ENCODE data around the gene NUP188. TPM values are rescaled to one million over a fixed set of nuclear protein-coding genes. Genes with fewer than 3 reads are reported as not detected.
A peak's percentile ranks its signal among the peaks of the same experiment; 100 is the strongest.

NUP188 gene
- total RNA-seq, 1 donor from 2014 or later, result 42.4 TPM

DNA sequence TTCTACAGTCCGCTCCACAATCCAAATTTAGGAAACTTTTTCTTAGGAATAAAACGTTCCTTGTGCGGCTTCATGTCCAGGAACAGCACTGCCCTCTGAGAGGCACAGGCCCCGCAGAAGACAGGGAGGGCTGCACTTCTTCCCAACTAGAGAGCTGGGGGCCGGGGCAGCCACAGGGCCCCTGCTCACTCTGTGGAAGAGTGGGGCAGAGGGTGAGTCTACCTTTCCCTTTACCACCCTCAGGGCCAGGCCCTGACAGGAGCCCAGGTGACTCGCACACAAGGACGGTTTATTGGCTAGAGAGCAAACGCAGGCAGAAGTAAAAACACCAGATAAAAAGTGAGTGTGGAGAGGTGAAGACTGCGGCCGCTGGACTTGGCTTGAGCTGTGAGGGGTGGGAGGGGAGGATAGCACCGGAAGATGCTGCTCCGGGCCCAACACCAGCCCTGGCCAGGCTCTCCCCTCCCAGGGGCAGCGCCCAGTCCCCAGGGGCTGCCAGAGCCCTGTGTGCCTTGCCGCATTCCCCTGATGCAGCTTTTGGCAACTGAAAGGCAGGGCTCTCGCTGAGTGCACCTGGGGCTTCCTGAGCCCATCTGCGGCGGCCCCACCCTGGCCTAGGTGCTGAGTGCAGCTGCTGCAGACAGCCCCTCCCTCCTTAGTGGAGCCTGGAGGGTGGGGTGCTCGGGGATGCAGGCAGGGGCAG, 60.4 kb downstream of the NUP188 start:
- intact Hi-C loops (cut with DNase I), result no loop called here
- DNase-seq (peak; percentile 22), ATAC-seq (no peak)
- TF ChIP-seq, protein P1, sequence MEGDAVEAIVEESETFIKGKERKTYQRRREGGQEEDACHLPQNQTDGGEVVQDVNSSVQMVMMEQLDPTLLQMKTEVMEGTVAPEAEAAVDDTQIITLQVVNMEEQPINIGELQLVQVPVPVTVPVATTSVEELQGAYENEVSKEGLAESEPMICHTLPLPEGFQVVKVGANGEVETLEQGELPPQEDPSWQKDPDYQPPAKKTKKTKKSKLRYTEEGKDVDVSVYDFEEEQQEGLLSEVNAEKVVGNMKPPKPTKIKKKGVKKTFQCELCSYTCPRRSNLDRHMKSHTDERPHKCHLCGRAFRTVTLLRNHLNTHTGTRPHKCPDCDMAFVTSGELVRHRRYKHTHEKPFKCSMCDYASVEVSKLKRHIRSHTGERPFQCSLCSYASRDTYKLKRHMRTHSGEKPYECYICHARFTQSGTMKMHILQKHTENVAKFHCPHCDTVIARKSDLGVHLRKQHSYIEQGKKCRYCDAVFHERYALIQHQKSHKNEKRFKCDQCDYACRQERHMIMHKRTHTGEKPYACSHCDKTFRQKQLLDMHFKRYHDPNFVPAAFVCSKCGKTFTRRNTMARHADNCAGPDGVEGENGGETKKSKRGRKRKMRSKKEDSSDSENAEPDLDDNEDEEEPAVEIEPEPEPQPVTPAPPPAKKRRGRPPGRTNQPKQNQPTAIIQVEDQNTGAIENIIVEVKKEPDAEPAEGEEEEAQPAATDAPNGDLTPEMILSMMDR (IDR thresholded peaks at IDR 0.05), result no peak
- H3K9me3 ChIP-seq, result no peaks in the 10 kb centered on the region
- H3K27me3 ChIP-seq (ENCODE audit: low read depth), result no peaks in the 10 kb centered on the region
- no peak overlapping the region for H3K4me3 ChIP-seq
- peaks cover 95% of the 10 kb centered on the region for H3K36me3 ChIP-seq
- peaks cover 8% of the 10 kb centered on the region for H3K4me1 ChIP-seq
- no peak overlapping the region for H3K27ac ChIP-seq

- no peak overlapping the region for H3K4me3 ChIP-seq
- intact Hi-C loops (cut with DNase I), result no loop called here
- H3K27me3 ChIP-seq (ENCODE audit: low read depth), result no peaks in the 10 kb centered on the region
- ATAC-seq, result no peak
- peak; percentile 35 for DNase-seq
- no peaks in the 10 kb centered on the region for H3K9me3 ChIP-seq
- H3K4me1 ChIP-seq, result peaks cover 8% of the 10 kb centered on the region
- H3K27ac ChIP-seq, result no peak overlapping the region
- peaks cover 95% of the 10 kb centered on the region for H3K36me3 ChIP-seq
- TF ChIP-seq, protein P1 (IDR thresholded peaks at IDR 0.05), result no peak
Measured at GRCh38 chr9:129008469-129008965, 61.0 kb downstream of the NUP188 start.

GRCh38 chr9:129008986-129009583, 61.6 kb downstream of the NUP188 start:
- no peaks in the 10 kb centered on the region for H3K27me3 ChIP-seq (ENCODE audit: low read depth)
- intact Hi-C loops (cut with DNase I), result no loop called here
- peaks cover 8% of the 10 kb centered on the region for H3K4me1 ChIP-seq
- peak; percentile 38 for DNase-seq
- no peaks in the 10 kb centered on the region for H3K9me3 ChIP-seq
- no peak for ATAC-seq
- TF ChIP-seq, protein P1 (IDR thresholded peaks at IDR 0.05), result no peak
- no peak overlapping the region for H3K4me3 ChIP-seq
- H3K36me3 ChIP-seq, result peaks cover 96% of the 10 kb centered on the region
- H3K27ac ChIP-seq, result no peak overlapping the region

DNA sequence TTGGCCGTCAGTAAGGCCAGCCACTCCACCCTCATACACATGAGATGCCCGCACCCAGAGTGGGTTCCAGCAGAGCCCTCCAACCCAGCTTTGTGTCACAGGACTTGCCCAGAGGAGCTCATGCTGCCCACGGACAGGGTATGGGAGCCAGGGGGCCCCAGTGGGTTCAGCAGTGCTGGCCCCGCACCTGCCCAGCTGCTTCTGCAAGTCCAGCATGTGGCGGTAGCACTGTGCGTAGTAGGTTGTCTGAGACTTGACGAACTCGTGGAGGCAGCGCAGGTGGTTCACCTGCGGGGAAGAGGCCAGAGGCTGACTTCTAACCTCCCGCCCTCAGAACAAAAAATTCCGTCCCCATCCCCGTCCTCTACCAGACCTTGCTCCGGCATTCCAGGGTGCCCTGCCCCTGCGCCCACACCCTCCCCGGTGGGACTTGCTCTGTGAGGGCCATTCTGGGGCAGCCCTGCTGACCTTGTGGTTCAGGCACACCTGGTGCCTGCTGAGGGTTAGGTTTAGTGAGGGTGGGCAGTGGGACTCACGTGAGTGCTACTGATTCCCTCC, 62.2 kb downstream of the NUP188 start:
- no peaks in the 10 kb centered on the region for H3K27me3 ChIP-seq (ENCODE audit: low read depth)
- no peak overlapping the region for H3K4me3 ChIP-seq
- H3K9me3 ChIP-seq, result no peaks in the 10 kb centered on the region
- intact Hi-C loops (cut with DNase I), result no loop called here
- DNase-seq (peak; percentile 41), ATAC-seq (no peak)
- H3K27ac ChIP-seq, result no peak overlapping the region
- TF ChIP-seq, protein P1 (IDR thresholded peaks at IDR 0.05), result no peak
- peaks cover 8% of the 10 kb centered on the region for H3K4me1 ChIP-seq
- peaks cover 96% of the 10 kb centered on the region for H3K36me3 ChIP-seq

DNA sequence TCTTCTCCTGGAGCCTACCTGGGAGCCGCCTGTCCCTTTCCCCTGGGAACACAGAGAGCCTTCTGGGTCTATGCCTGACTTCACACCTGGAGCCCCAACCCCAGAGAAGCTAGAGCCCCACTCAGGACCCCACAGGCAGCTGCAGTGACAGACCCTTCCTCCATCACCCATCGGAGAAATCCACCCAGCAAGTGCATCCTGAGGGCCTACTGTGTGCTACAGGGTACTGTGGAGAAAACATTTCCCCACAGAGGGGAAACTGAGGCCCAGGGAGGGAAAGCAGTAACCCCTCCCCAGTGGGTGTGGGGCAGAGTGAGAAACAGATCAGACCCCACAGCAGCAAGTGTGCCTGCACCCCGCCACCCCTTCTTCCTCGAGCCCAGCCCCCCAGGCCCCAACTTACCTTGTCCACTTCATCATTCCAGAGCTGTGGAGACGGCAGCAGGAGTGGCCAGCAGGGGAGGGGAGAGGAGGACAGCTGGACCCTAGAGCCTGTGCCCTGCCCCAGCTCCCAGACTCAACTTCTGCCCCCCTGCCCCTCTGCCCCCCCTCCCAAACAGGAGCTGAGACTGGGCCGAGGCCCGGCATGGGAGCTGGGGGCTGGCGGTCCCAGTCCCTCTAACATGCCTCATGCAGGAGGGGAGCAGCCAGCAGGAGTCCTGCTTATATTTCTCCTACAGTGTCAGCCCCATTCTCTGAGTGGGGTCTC, 62.9 kb downstream of the NUP188 start:
- Histone ChIP-seq H3K27me3 (ENCODE audit: low read depth) (no peaks in the 10 kb centered on the region), H3K27ac (no peak overlapping the region), H3K4me3 (no peak overlapping the region), H3K36me3 (peaks cover 96% of the 10 kb centered on the region), H3K9me3 (no peaks in the 10 kb centered on the region), H3K4me1 (peaks cover 8% of the 10 kb centered on the region)
- ATAC-seq, result no peak
- DNase-seq, result no peak
- TF ChIP-seq, protein P1 (IDR thresholded peaks at IDR 0.05), result no peak
- intact Hi-C loops (cut with DNase I), result no loop called here

Data from lower lobe of right lung (tissue), 2 donors.